WTC11 (cell line): ENCODE measurements around the gene TECR. TPM values are rescaled to one million over a fixed set of nuclear protein-coding genes. Genes with fewer than 3 reads are reported as not detected.

ENCODE experiments used
- ATAC-seq: fragments of 200-7000 bp; cut with Tn5 transposase; 2 replicates; pipeline ENCODE4 v1.10.0; 2021; ENCODE audit warnings: mild to moderate bottlenecking, moderate library complexity
- CTCF ChIA-PET: fragments of 300-600 bp; sonication (Branson Sonifier 250); formaldehyde crosslinking; loops from one replicate; lab custom pipeline; 2021; ENCODE audit warnings: antibody characterized with exemption; lab: Charles Lee
- POLR2A ChIA-PET: fragments of 350-600 bp; sonication (Branson Sonifier 250); formaldehyde crosslinking; loops from one replicate; lab custom pipeline; 2021; ENCODE audit warnings: antibody characterized with exemption; lab: Charles Lee
- DNase-seq: peaks from one replicate; pipeline ENCODE4 v3.0.0; 2021; ENCODE audit warnings: low spot score
- H3K27ac Mint-ChIP-seq: 2 replicates; pipeline ENCODE4 v1.8.0; 2021; ENCODE audit warnings: mixed read lengths
- H3K27me3 Mint-ChIP-seq: 2 replicates; pipeline ENCODE4 v1.8.0; 2021; ENCODE audit warnings: low read depth, mild to moderate bottlenecking, moderate library complexity, mixed read lengths
- H3K36me3 Mint-ChIP-seq: 2 replicates; pipeline ENCODE4 v1.8.0; 2021; ENCODE audit warnings: mixed read lengths
- H3K4me1 Mint-ChIP-seq: 2 replicates; pipeline ENCODE4 v1.8.0; 2022; ENCODE audit warnings: mixed read lengths
- H3K4me3 Mint-ChIP-seq: 2 replicates; pipeline ENCODE4 v1.8.0; 2021; ENCODE audit warnings: mild to moderate bottlenecking, moderate library complexity, mixed read lengths
- H3K9me3 Mint-ChIP-seq: 2 replicates; pipeline ENCODE4 v1.8.0; 2021; ENCODE audit warnings: mixed read lengths
- GABPB1 ChIP-seq: sonication (generic); formaldehyde crosslinking; IDR thresholded peaks from 2 replicates; pipeline ENCODE4 v1.8.1; 2023; ENCODE audit warnings: mild to moderate bottlenecking, missing genetic modification reagents
- JAZF1 ChIP-seq: fragments of 250-450 bp; sonication (Bioruptor Pico); IDR thresholded peaks from 2 replicates; pipeline ENCODE4 v1.9.0; 2021; ENCODE audit warnings: moderate library complexity, mild to moderate bottlenecking, inconsistent platforms
- NR1H2 ChIP-seq: sonication (generic); formaldehyde crosslinking; IDR thresholded peaks from 2 replicates; pipeline ENCODE4 v1.9.0; 2021; ENCODE audit warnings: mild to moderate bottlenecking, moderate library complexity, missing genetic modification reagents
- OVOL2 ChIP-seq: fragments of 250-450 bp; sonication (Bioruptor Pico); IDR thresholded peaks from 2 replicates; pipeline ENCODE4 v1.9.0; 2021; ENCODE audit warnings: mild to moderate bottlenecking, borderline replicate concordance
- ZNF121 ChIP-seq: sonication (generic); formaldehyde crosslinking; IDR thresholded peaks from 2 replicates; pipeline ENCODE4 v1.8.0; 2023; ENCODE audit warnings: missing genetic modification reagents
- ZNF416 ChIP-seq: fragments of 250-450 bp; sonication (Bioruptor Pico); IDR thresholded peaks from 2 replicates; pipeline ENCODE4 v1.9.0; 2021; ENCODE audit warnings: mild to moderate bottlenecking, inconsistent platforms
- total RNA-seq: library from RNA; stranded (reverse); gene quantifications from 3 replicates; pipeline ENCODE4 v1.2.3, GENCODE V29; 2021
- TF ChIP-seq, protein P1 (sequence below): sonication (generic); formaldehyde crosslinking; IDR thresholded peaks from 2 replicates; pipeline ENCODE4 v1.8.0; 2022; ENCODE audit warnings: mild to moderate bottlenecking, missing genetic modification reagents
- TF ChIP-seq, protein P2 (sequence below): sonication (generic); formaldehyde crosslinking; IDR thresholded peaks from 2 replicates; pipeline ENCODE4 v1.8.1; 2022; ENCODE audit warnings: missing genetic modification reagents, borderline replicate concordance
- TF ChIP-seq, protein P3 (sequence below): sonication (generic); formaldehyde crosslinking; IDR thresholded peaks from 2 replicates; pipeline ENCODE4 v1.8.0; 2022; ENCODE audit warnings: missing genetic modification reagents
- TF ChIP-seq, protein P4 (sequence below): sonication (generic); formaldehyde crosslinking; IDR thresholded peaks from 2 replicates; pipeline ENCODE4 v1.8.1; 2023; ENCODE audit warnings: mild to moderate bottlenecking, missing genetic modification reagents, moderate library complexity

The TECR gene
- total RNA-seq, 1 experiment from 2014 or later, result 161 TPM

DNA sequence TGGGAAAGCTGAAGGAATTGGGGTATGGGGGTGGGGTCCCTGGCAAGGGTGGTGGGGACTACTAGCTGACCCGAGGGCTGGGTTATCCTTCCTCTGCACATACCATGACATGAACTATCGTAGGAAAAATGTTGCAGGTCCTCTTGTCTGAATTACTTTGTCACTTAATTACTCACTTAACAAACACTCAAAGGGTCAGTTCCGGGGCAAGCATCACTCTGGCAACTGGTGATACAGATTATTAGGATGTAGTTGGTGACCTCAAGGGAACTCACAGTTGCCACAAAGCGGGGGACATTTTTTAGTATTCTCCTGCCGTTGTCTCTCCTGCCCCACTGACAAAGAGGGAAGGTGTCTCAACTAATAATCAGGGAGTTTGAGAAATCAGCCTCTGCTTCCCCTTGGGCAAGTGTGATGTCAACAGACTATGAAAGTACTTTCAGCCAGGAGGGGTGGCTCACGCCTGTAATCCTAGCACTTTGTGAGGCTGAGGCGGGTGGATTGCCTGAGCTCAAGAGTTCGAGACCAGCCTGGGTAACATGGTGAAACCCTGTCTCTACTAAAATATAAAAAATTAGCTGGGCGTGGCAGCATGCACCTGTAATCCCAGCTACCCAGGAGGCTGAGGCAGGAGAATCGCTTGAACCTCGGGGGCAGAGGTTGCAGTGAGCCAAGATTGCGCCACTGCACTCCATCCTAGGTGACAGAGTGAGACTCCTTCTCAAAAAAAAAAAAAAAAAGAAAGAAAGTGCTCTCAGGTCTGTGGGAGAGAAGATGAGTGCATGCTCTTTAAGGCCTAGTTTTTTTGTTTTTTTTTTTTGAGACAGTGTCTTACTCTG lies 21.5 kb upstream of the TECR start (continued):
- TF ChIP-seq, protein P1, sequence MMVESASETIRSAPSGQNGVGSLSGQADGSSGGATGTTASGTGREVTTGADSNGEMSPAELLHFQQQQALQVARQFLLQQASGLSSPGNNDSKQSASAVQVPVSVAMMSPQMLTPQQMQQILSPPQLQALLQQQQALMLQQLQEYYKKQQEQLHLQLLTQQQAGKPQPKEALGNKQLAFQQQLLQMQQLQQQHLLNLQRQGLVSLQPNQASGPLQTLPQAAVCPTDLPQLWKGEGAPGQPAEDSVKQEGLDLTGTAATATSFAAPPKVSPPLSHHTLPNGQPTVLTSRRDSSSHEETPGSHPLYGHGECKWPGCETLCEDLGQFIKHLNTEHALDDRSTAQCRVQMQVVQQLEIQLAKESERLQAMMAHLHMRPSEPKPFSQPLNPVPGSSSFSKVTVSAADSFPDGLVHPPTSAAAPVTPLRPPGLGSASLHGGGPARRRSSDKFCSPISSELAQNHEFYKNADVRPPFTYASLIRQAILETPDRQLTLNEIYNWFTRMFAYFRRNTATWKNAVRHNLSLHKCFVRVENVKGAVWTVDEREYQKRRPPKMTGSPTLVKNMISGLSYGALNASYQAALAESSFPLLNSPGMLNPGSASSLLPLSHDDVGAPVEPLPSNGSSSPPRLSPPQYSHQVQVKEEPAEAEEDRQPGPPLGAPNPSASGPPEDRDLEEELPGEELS, result no peak
- TF ChIP-seq, protein P2, sequence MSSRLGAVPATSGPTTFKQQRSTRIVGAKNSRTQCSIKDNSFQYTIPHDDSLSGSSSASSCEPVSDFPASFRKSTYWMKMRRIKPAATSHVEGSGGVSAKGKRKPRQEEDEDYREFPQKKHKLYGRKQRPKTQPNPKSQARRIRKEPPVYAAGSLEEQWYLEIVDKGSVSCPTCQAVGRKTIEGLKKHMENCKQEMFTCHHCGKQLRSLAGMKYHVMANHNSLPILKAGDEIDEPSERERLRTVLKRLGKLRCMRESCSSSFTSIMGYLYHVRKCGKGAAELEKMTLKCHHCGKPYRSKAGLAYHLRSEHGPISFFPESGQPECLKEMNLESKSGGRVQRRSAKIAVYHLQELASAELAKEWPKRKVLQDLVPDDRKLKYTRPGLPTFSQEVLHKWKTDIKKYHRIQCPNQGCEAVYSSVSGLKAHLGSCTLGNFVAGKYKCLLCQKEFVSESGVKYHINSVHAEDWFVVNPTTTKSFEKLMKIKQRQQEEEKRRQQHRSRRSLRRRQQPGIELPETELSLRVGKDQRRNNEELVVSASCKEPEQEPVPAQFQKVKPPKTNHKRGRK (CRISPR knock-in tag), result no peak
- TF ChIP-seq OVOL2 (CRISPR knock-in tag) (no peak), ZNF416 (CRISPR knock-in tag) (no peak)

DNA sequence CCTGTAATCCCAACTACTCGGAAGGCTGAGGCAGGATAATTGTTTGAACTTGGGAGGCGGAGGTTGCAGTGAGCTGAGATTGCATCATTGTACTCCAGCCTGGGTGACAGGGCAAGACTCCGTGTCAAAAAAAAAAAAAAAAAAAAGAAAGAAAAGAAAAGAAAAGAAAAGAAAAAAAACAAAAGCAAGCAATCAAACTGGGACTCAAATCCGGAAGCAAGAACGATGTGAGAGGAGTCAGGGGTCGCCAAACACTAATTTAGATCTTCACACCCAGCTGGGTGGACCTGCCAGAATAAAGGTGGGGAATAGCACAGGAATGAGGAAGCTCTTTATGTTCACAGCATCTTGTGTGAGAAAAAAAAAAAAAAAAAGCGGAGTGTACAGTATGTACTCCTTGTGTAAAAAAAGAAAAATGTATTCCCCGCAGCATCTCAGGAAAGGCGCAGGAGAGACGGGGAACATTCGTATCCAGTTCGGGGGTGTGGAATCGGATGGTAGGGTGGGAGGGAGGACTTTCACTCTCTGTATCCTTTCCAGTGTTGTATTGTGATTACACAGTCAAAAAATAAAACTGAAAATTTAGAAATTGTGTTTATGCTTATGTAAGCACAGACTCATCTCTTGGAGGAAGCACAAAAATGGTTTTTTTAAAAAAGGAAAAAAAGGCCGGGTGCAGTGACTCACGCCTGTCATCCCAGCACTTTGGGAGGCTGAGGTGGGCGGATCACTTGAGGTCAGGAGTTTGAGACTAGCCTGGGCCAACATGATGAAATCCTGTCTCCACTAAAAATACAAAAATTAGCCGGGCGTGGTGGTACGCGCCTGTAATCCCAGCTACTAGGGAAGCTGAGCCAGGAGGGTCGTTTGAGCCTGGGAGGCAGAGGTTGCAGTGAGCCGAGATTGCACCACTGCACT lies 18.8 kb upstream of the TECR start:
- ATAC-seq (no peak), DNase-seq (no peak)
- Mint-ChIP-seq H3K4me3 (no peak overlapping the region), H3K27me3 (no peaks in the 10 kb centered on the region), H3K36me3 (peaks cover 12% of the 10 kb centered on the region), H3K4me1 (peaks cover 6% of the 10 kb centered on the region), H3K9me3 (no peaks in the 10 kb centered on the region), H3K27ac (no peak overlapping the region; the same call in 1 of the 2 replicates)
- ChIA-PET POLR2A (interaction anchor here (0.6 to 1.1 kb wide), 2 partner anchors 14 to 35 kb away, joined by 4 to 5 read pairs; no protein-coding TSS in a partner anchor), CTCF (interaction anchor here (0.7 to 3.4 kb wide), 5 partner anchors 8 to 60 kb away, joined by 3 to 16 read pairs (median 3); partner anchors contain the start of gene DNAJB1)
- TF ChIP-seq GABPB1 (CRISPR knock-in tag) (peak; percentile 74), ZNF121 (CRISPR knock-in tag) (no peak)

DNA sequence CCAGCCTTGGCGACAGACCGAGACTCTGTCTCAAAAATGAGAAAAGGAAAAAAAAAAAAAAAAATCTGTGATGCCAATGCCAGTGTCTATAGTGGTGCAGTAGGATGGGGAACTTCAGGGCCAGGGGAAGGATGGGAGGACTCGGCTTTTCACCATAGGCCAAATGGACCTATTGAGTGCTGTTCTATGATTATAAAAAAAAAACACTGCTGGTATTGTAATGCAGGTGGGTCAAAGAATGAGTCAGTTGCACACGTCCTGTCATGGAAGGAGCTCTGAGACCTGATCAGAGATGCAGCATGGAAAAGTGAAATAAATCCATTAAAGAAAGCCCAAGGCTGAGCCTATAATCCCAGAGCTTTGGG lies 18.2 kb upstream of the TECR start:
- no peaks in the 10 kb centered on the region for H3K9me3 Mint-ChIP-seq
- H3K36me3 Mint-ChIP-seq, result peaks cover 18% of the 10 kb centered on the region
- peaks cover 9% of the 10 kb centered on the region for H3K4me1 Mint-ChIP-seq
- TF ChIP-seq, protein P3, sequence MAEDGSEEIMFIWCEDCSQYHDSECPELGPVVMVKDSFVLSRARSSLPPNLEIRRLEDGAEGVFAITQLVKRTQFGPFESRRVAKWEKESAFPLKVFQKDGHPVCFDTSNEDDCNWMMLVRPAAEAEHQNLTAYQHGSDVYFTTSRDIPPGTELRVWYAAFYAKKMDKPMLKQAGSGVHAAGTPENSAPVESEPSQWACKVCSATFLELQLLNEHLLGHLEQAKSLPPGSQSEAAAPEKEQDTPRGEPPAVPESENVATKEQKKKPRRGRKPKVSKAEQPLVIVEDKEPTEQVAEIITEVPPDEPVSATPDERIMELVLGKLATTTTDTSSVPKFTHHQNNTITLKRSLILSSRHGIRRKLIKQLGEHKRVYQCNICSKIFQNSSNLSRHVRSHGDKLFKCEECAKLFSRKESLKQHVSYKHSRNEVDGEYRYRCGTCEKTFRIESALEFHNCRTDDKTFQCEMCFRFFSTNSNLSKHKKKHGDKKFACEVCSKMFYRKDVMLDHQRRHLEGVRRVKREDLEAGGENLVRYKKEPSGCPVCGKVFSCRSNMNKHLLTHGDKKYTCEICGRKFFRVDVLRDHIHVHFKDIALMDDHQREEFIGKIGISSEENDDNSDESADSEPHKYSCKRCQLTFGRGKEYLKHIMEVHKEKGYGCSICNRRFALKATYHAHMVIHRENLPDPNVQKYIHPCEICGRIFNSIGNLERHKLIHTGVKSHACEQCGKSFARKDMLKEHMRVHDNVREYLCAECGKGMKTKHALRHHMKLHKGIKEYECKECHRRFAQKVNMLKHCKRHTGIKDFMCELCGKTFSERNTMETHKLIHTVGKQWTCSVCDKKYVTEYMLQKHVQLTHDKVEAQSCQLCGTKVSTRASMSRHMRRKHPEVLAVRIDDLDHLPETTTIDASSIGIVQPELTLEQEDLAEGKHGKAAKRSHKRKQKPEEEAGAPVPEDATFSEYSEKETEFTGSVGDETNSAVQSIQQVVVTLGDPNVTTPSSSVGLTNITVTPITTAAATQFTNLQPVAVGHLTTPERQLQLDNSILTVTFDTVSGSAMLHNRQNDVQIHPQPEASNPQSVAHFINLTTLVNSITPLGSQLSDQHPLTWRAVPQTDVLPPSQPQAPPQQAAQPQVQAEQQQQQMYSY, result no peak
- TF ChIP-seq NR1H2 (no peak), JAZF1 (no peak)
- TF ChIP-seq, protein P4, sequence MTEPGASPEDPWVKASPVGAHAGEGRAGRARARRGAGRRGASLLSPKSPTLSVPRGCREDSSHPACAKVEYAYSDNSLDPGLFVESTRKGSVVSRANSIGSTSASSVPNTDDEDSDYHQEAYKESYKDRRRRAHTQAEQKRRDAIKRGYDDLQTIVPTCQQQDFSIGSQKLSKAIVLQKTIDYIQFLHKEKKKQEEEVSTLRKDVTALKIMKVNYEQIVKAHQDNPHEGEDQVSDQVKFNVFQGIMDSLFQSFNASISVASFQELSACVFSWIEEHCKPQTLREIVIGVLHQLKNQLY, result no peak
- ChIA-PET POLR2A (no interaction called here), CTCF (interaction anchor here (3.4 kb wide), 1 partner anchor 31 kb away, joined by 16 read pairs; no protein-coding TSS in a partner anchor)
- DNase-seq, result no peak
- no peaks in the 10 kb centered on the region for H3K27me3 Mint-ChIP-seq
- H3K27ac Mint-ChIP-seq, result no peak overlapping the region
- no peak for ATAC-seq
- H3K4me3 Mint-ChIP-seq, result no peak overlapping the region
